Measurements from ENCODE around the gene ABCA7. TPM values are rescaled to one million over a fixed set of nuclear protein-coding genes. Genes with fewer than 3 reads are reported as not detected.

ABCA7 gene
- total and polyA plus RNA-seq, 4 donors: 3.0 to 60.9 (median 4.8) TPM

DNA sequence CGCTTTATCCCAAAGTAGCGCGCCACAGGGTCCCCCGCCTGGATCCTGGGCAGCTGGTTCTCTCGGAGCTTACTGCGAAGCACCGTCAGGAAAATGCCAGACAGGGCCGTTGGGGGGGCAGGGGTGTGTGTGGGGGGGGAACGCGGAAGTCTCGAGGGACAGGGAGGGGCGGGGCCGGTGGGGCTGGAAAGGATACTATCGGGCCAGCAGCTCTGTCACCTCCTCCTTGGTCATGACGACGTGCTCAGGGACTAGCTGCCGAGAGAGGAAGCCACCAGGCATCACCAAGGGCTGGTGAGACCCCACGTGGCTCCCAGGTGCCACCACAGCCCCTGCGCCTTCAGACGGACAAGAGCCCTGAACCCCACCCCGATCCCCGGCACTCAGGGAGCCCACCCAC, 50.0 kb downstream of the ABCA7 start:
- Histone ChIP-seq H3K4me3 (ENCODE audit: low read depth in 1 of 3, low read length in 3 of 3) (no peak overlapping the region), H3K36me3 (ENCODE audit: control insufficient read depth in 4 of 4, insufficient read depth in 3 of 4, low read depth in 1 of 4, low read length in 3 of 4) (peaks cover 9 to 27% (median 23%) of the 10 kb centered on the region in 4 donors), H3K4me1 (ENCODE audit: control insufficient read depth in 4 of 4, insufficient read depth in 4 of 4, low read length in 3 of 4) (peaks cover 3 to 32% (median 16%) of the 10 kb centered on the region in 4 donors), H3K9me3 (ENCODE audit: control insufficient read depth in 4 of 4, low read length in 3 of 4) (no peaks in the 10 kb centered on the region), H3K27ac (ENCODE audit: low read depth in 1 of 2, low read length in 2 of 2) (no peak overlapping the region), H3K27me3 (ENCODE audit: control insufficient read depth in 4 of 4, insufficient read depth in 4 of 4, low read length in 3 of 4) (no peaks in the 10 kb centered on the region), H3K9ac (ENCODE audit: low read depth in 1 of 2, low read length in 2 of 2) (no peak overlapping the region)
- TF ChIP-seq, protein P1, sequence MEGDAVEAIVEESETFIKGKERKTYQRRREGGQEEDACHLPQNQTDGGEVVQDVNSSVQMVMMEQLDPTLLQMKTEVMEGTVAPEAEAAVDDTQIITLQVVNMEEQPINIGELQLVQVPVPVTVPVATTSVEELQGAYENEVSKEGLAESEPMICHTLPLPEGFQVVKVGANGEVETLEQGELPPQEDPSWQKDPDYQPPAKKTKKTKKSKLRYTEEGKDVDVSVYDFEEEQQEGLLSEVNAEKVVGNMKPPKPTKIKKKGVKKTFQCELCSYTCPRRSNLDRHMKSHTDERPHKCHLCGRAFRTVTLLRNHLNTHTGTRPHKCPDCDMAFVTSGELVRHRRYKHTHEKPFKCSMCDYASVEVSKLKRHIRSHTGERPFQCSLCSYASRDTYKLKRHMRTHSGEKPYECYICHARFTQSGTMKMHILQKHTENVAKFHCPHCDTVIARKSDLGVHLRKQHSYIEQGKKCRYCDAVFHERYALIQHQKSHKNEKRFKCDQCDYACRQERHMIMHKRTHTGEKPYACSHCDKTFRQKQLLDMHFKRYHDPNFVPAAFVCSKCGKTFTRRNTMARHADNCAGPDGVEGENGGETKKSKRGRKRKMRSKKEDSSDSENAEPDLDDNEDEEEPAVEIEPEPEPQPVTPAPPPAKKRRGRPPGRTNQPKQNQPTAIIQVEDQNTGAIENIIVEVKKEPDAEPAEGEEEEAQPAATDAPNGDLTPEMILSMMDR (IDR thresholded peaks at IDR 0.05; ENCODE audit: low read depth, low read length, missing input control): no peak
- TF ChIP-seq JUND (IDR thresholded peaks at IDR 0.05) (no peak), FOXA2 (IDR thresholded peaks at IDR 0.05) (no peak), HNF4G (IDR thresholded peaks at IDR 0.05) (no peak), RXRA (IDR thresholded peaks at IDR 0.05) (no peak), SP1 (IDR thresholded peaks at IDR 0.05) (no peak), TAF1 (conservative IDR thresholded peaks at IDR 0.05) (no peak), HNF4A (conservative IDR thresholded peaks at IDR 0.05) (no peak), EGR1 (IDR thresholded peaks at IDR 0.05; ENCODE audit: low read depth in 2 of 2) (no peak), RAD21 (IDR thresholded peaks at IDR 0.05) (no peak), YY1 (IDR thresholded peaks at IDR 0.05) (no peak), NR2F2 (IDR thresholded peaks at IDR 0.05) (no peak), FOXA1 (IDR thresholded peaks at IDR 0.05) (no peak), GABPA (IDR thresholded peaks at IDR 0.05 in 1 of 2, conservative IDR thresholded peaks at IDR 0.05 in 1 of 2) (no peak)
- TF ChIP-seq, protein P2, sequence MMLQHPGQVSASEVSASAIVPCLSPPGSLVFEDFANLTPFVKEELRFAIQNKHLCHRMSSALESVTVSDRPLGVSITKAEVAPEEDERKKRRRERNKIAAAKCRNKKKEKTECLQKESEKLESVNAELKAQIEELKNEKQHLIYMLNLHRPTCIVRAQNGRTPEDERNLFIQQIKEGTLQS (IDR thresholded peaks at IDR 0.05): no peak
- TF ChIP-seq, protein P3, sequence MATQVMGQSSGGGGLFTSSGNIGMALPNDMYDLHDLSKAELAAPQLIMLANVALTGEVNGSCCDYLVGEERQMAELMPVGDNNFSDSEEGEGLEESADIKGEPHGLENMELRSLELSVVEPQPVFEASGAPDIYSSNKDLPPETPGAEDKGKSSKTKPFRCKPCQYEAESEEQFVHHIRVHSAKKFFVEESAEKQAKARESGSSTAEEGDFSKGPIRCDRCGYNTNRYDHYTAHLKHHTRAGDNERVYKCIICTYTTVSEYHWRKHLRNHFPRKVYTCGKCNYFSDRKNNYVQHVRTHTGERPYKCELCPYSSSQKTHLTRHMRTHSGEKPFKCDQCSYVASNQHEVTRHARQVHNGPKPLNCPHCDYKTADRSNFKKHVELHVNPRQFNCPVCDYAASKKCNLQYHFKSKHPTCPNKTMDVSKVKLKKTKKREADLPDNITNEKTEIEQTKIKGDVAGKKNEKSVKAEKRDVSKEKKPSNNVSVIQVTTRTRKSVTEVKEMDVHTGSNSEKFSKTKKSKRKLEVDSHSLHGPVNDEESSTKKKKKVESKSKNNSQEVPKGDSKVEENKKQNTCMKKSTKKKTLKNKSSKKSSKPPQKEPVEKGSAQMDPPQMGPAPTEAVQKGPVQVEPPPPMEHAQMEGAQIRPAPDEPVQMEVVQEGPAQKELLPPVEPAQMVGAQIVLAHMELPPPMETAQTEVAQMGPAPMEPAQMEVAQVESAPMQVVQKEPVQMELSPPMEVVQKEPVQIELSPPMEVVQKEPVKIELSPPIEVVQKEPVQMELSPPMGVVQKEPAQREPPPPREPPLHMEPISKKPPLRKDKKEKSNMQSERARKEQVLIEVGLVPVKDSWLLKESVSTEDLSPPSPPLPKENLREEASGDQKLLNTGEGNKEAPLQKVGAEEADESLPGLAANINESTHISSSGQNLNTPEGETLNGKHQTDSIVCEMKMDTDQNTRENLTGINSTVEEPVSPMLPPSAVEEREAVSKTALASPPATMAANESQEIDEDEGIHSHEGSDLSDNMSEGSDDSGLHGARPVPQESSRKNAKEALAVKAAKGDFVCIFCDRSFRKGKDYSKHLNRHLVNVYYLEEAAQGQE (IDR thresholded peaks at IDR 0.05): no peak
- TF ChIP-seq, protein P4, sequence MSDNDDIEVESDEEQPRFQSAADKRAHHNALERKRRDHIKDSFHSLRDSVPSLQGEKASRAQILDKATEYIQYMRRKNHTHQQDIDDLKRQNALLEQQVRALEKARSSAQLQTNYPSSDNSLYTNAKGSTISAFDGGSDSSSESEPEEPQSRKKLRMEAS (IDR thresholded peaks at IDR 0.05): no peak
- TF ChIP-seq, protein P5, sequence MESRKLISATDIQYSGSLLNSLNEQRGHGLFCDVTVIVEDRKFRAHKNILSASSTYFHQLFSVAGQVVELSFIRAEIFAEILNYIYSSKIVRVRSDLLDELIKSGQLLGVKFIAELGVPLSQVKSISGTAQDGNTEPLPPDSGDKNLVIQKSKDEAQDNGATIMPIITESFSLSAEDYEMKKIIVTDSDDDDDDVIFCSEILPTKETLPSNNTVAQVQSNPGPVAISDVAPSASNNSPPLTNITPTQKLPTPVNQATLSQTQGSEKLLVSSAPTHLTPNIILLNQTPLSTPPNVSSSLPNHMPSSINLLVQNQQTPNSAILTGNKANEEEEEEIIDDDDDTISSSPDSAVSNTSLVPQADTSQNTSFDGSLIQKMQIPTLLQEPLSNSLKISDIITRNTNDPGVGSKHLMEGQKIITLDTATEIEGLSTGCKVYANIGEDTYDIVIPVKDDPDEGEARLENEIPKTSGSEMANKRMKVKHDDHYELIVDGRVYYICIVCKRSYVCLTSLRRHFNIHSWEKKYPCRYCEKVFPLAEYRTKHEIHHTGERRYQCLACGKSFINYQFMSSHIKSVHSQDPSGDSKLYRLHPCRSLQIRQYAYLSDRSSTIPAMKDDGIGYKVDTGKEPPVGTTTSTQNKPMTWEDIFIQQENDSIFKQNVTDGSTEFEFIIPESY (IDR thresholded peaks at IDR 0.05): no peak
- 88% methylated on average over 22 of the region's 22 CpGs for WGBS
- no peak for DNase-seq (ENCODE audit: low spot score)
